Activated CD4-positive, alpha-beta T cell treated with anti-CD3 and anti-CD28 coated beads for 36 hours (primary cell): ENCODE measurements around the gene CLBA1. TPM values are rescaled to one million over a fixed set of nuclear protein-coding genes. Genes with fewer than 3 reads are reported as not detected.
A peak's percentile ranks its signal among the peaks of the same experiment; 100 is the strongest.

ENCODE experiments used
- ATAC-seq: fragments of 200-7000 bp; cut with Tn5 transposase; one replicate; pipeline ENCODE4 v1.10.0; 2021; ENCODE audit warnings: mild to moderate bottlenecking, moderate library complexity
- CTCF ChIA-PET: fragments of 350-600 bp; sonication (Branson Sonifier 250); formaldehyde crosslinking; loops from one replicate; lab custom pipeline; 2021; ENCODE audit warnings: antibody characterized with exemption; lab: Charles Lee
- POLR2A ChIA-PET: fragments of 350-600 bp; sonication (Branson Sonifier 250); formaldehyde crosslinking; loops from one replicate; lab custom pipeline; 2021; ENCODE audit warnings: antibody characterized with exemption, inconsistent platforms; lab: Charles Lee
- DNase-seq: peaks from one replicate; pipeline ENCODE4 v3.0.0-alpha.2; 2020
- H3K27ac Mint-ChIP-seq: one replicate; pipeline ENCODE4 v1.8.0; 2021; ENCODE audit warnings: mixed read lengths
- H3K27me3 Mint-ChIP-seq: one replicate; pipeline ENCODE4 v1.8.0; 2021; ENCODE audit warnings: mixed read lengths
- H3K36me3 Mint-ChIP-seq: one replicate; pipeline ENCODE4 v1.8.0; 2021; ENCODE audit warnings: low read depth, mixed read lengths
- H3K4me1 Mint-ChIP-seq: one replicate; pipeline ENCODE4 v1.8.0; 2021; ENCODE audit warnings: mixed read lengths
- H3K4me3 Mint-ChIP-seq: one replicate; pipeline ENCODE4 v1.8.0; 2021; ENCODE audit warnings: mild to moderate bottlenecking, moderate library complexity, mixed read lengths
- H3K9me3 Mint-ChIP-seq: one replicate; pipeline ENCODE4 v1.8.0; 2021; ENCODE audit warnings: low read depth, mixed read lengths
- intact Hi-C, 2 experiments: fragments of 100-400 bp; cut with DNase I in 1 of 2; cut with micrococcal nuclease in 1 of 2; formaldehyde crosslinking; loops; one replicate each; pipeline versions ENCODE4 v1.14.2 to v1.15.1; 2022 to 2024; cut with DNase I, micrococcal nuclease
- total RNA-seq, 2 experiments: library from RNA; stranded (reverse); gene quantifications; one replicate each; pipeline ENCODE4 v1.2.3, GENCODE V29; 2021

Gene CLBA1
- total RNA-seq, 2 experiments from 2014 or later: 1.1 to 1.9 TPM

DNA sequence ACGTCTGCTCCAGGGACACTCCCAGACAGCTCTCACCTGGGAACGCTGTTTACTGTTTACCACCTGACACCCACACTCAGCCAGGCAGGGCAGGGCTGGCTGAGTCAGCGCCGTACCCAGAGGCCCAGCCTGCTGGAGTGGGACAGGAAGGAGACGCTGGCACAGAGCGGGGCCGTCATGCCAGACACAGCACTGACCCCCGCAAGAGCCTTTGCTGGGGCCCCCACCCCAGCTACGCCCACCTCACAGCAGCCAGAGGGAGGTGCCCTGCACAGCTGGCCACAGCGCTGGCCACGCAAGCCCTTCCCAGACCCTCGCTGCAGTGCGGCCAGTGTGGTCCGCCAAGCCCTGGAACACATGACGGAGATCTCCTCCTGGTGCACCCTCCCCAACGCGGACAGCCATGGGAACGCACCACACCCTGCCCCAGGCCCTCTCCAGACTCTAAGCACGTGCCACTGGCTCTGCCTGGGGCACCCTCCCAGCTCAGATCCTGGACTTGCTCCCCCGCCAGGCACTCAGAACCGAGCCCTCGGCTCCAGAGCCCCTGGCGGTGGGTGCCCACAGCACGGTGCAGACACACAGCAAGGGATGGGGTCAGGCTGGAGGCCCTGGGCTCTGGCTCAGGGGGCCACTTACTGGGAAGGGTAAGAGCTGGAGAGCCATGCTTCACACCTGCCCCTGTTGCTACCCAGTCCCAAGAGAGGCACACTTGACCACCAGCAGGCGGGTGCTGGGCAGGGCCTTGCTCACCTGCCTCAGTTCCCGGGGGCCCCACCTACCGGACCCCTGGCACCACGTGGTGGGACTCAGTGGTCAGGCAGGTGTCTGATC, 13.1 kb upstream of the CLBA1 start:
- Mint-ChIP-seq H3K4me3 (no peak overlapping the region), H3K36me3 (no peaks in the 10 kb centered on the region), H3K4me1 (peaks cover 3% of the 10 kb centered on the region), H3K27ac (no peak overlapping the region), H3K9me3 (no peaks in the 10 kb centered on the region), H3K27me3 (peaks cover 13% of the 10 kb centered on the region)
- intact Hi-C loops: no loop called here
- POLR2A ChIA-PET: no interaction called here
- ATAC-seq (no peak), DNase-seq (no peak)
- CTCF ChIA-PET: interaction anchor here (0.5 to 4.8 kb wide), 5 partner anchors 9 to 113 kb away, joined by 3 to 70 read pairs (median 3); no protein-coding TSS in a partner anchor

GRCh38 chr14:104973135-104973384, 12.5 kb upstream of the CLBA1 start:
- CTCF ChIA-PET: interaction anchor here (0.7 to 4.8 kb wide), 4 partner anchors 9 to 92 kb away, joined by 3 to 70 read pairs (median 8); no protein-coding TSS in a partner anchor
- DNase-seq (no peak), ATAC-seq (no peak)
- no peak overlapping the region for H3K4me3 Mint-ChIP-seq
- H3K27me3 Mint-ChIP-seq: peaks cover 15% of the 10 kb centered on the region
- POLR2A ChIA-PET: no interaction called here
- H3K27ac Mint-ChIP-seq: no peak overlapping the region
- no peaks in the 10 kb centered on the region for H3K36me3 Mint-ChIP-seq
- peaks cover 6% of the 10 kb centered on the region for H3K4me1 Mint-ChIP-seq
- intact Hi-C loops: no loop called here
- no peaks in the 10 kb centered on the region for H3K9me3 Mint-ChIP-seq

GRCh38 chr14:104973385-104974145, 12.0 kb upstream of the CLBA1 start:
- CTCF ChIA-PET: interaction anchor here (0.7 to 4.8 kb wide), 5 partner anchors 8 to 93 kb away, joined by 3 to 70 read pairs (median 4); no protein-coding TSS in a partner anchor

DNA sequence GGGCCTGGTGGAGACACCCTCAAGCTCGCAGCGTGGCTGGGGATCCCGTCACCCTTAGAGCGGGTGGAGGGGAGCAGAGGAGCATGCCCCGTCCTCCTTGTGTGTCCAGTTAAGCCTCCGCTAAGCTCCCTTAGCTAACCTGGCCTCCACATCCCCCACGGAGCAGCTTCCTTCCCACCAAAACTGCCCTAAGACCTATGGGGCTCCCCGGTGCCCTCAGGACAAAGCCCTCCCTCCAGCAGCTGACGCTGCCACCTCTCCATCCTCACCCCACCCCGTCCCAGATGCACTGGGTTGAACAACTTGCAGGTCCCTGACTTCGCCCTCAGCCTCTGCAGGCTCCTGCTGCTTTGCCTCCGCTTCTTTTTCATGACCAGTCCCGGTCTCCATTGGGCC, 11.4 kb upstream of the CLBA1 start:
- H3K4me1 Mint-ChIP-seq: peaks cover 6% of the 10 kb centered on the region
- intact Hi-C loops: no loop called here
- CTCF ChIA-PET: interaction anchor here (0.5 to 4.8 kb wide), 6 partner anchors 11 to 83 kb away, joined by 3 to 70 read pairs (median 4); no protein-coding TSS in a partner anchor

More at GRCh38 chr14:104973385-104974145, 12.0 kb upstream of the CLBA1 start:
- intact Hi-C loops: no loop called here
- Mint-ChIP-seq H3K27me3 (peaks cover 15% of the 10 kb centered on the region), H3K27ac (no peak overlapping the region), H3K4me3 (no peak overlapping the region), H3K9me3 (no peaks in the 10 kb centered on the region), H3K4me1 (peaks cover 6% of the 10 kb centered on the region), H3K36me3 (no peaks in the 10 kb centered on the region)
- ATAC-seq: no peak
- no peak for DNase-seq
- POLR2A ChIA-PET: no interaction called here

DNA sequence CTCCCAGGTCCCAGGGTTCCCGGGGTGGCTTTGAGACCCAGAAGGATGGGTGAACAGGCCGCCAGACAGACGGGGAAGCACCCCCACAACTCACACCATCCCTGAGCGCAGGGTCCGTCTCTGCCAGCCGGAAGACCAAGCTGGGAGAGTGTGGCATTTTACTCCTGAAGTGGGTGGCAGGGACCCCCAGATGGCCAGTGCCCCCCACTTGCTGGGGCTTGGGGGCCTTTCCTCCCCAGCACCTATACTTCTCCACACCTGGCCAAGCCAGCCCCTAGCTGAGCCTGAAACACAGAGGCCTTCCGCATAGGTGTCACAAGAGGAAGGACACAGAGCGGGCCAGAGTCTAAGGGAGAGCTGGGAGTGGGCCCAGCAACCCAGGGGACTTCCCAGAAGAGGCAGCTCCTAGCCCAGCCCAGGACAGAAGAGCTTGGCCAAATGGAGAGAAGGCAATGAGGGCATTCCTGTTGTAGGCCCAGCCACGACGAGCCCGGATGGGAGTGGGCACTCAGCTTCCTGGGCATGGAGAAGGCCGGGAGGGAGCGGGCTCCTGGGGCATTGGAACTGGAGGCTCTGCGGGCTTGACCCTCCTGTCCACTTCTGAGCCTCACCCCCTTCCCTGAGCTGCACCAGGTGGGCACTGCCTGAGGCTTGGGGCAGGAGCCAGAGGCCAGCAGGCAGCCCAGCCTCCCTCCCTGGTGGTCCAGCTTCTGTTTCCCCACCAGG, 10.8 kb upstream of the CLBA1 start:
- no peak for DNase-seq
- Mint-ChIP-seq H3K27ac (no peak overlapping the region), H3K4me1 (peaks cover 6% of the 10 kb centered on the region), H3K9me3 (no peaks in the 10 kb centered on the region), H3K27me3 (peaks cover 16% of the 10 kb centered on the region), H3K36me3 (no peaks in the 10 kb centered on the region), H3K4me3 (no peak overlapping the region)
- POLR2A ChIA-PET: interaction anchor here (0.6 kb wide), 1 partner anchor 156 kb away, joined by 3 read pairs; no protein-coding TSS in a partner anchor
- no peak for ATAC-seq
- intact Hi-C loops: loop anchor here in 1 of 2 experiments (5.0 kb wide), 1 partner anchor 207 kb away; the partner anchor contains the start of gene NUDT14
- CTCF ChIA-PET: interaction anchor here (0.5 to 4.8 kb wide), 12 partner anchors 9 to 1792 kb away, joined by 3 to 70 read pairs (median 3); no protein-coding TSS in a partner anchor

More for the DNA sequence above, 11.4 kb upstream of the CLBA1 start:
- POLR2A ChIA-PET: no interaction called here
- Mint-ChIP-seq H3K4me3 (no peak overlapping the region), H3K27ac (no peak overlapping the region), H3K36me3 (no peaks in the 10 kb centered on the region), H3K27me3 (peaks cover 16% of the 10 kb centered on the region), H3K9me3 (no peaks in the 10 kb centered on the region)
- no peak for DNase-seq
- no peak for ATAC-seq

DNA sequence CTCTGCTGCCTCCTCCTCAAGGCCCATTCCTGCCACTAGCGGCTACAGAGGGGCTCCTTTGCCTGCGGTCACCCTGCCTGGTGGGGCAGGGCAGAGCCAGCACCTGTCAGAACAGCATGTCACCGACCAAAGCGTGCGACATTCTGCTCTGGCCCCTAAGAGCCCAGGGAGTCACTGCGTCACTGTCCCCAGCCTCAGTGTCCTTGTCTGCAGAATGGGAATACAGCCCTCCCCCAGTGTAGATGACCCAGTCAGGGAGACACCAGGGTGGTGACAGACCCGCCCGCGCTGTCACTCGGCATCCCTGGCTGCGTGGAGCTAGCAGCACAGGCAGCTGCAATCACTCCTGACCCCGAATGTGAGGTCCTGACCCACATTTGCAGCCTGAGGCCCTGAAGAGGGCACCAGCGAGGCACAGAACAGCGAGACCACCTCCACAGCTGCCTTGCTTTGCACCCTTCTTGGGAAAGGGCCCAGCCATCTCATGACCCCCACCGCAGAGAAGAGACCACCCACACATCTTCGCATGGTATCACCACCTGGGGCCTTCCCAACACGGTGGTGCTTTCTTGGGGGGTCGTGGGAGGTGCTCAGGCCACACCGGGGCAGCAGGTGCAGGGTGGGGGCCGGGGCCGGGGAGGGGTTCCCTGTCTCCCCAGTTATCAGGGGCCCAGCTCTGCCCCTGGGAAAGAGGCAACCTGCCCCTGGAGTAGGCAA, 9.9 kb upstream of the CLBA1 start:
- ChIA-PET POLR2A (interaction anchor here (0.6 kb wide), 1 partner anchor 155 kb away, joined by 3 read pairs; no protein-coding TSS in a partner anchor), CTCF (interaction anchor here (0.6 to 4.8 kb wide), 8 partner anchors 9 to 1793 kb away, joined by 3 to 70 read pairs (median 3); no protein-coding TSS in a partner anchor)
- Mint-ChIP-seq H3K4me1 (peaks cover 6% of the 10 kb centered on the region), H3K9me3 (no peaks in the 10 kb centered on the region), H3K4me3 (peak overlapping the region; percentile 19), H3K27ac (no peak overlapping the region), H3K36me3 (no peaks in the 10 kb centered on the region), H3K27me3 (peaks cover 16% of the 10 kb centered on the region)
- DNase-seq (peak; percentile 56), ATAC-seq (no peak)
- intact Hi-C loops: loop anchor here (1.0 to 5.0 kb wide), 4 partner anchors 70 to 207 kb away; partner anchors contain the start of gene NUDT14 (in 1 of the 2)

GRCh38 chr14:104976198-104977007, 9.2 kb upstream of the CLBA1 start:
- H3K27ac Mint-ChIP-seq: no peak overlapping the region
- DNase-seq (peak; percentile 92), ATAC-seq (peak; percentile 86)
- H3K9me3 Mint-ChIP-seq: no peaks in the 10 kb centered on the region
- ChIA-PET POLR2A (no interaction called here), CTCF (interaction anchor here (0.6 to 4.8 kb wide), 6 partner anchors 8 to 142 kb away, joined by 3 to 70 read pairs (median 3); no protein-coding TSS in a partner anchor)
- no peaks in the 10 kb centered on the region for H3K36me3 Mint-ChIP-seq
- intact Hi-C loops: loop anchor here (1.0 to 5.0 kb wide), 4 partner anchors 69 to 206 kb away; partner anchors contain the start of gene NUDT14 (in 1 of the 2)
- peaks cover 6% of the 10 kb centered on the region for H3K4me1 Mint-ChIP-seq
- peak overlapping the region; percentile 19 for H3K4me3 Mint-ChIP-seq
- H3K27me3 Mint-ChIP-seq: peaks cover 16% of the 10 kb centered on the region

GRCh38 chr14:104977008-104977680, 8.4 kb upstream of the CLBA1 start:
- Mint-ChIP-seq H3K4me1 (peaks cover 6% of the 10 kb centered on the region), H3K36me3 (no peaks in the 10 kb centered on the region), H3K27ac (no peak overlapping the region), H3K27me3 (peaks cover 16% of the 10 kb centered on the region), H3K9me3 (no peaks in the 10 kb centered on the region), H3K4me3 (peak overlapping the region; percentile 70)
- ChIA-PET CTCF (interaction anchor here (0.7 to 4.8 kb wide), 3 partner anchors 69 to 99 kb away, joined by 3 to 70 read pairs (median 3); no protein-coding TSS in a partner anchor), POLR2A (no interaction called here)
- DNase-seq: no peak
- ATAC-seq: no peak
- intact Hi-C loops: loop anchor here in 1 of 2 experiments (2.0 to 5.0 kb wide), 2 partner anchors 80 to 205 kb away; partner anchors contain the start of gene NUDT14
